ENCODE measurements around the gene FHOD3. TPM values are rescaled to one million over a fixed set of nuclear protein-coding genes. Genes with fewer than 3 reads are reported as not detected.

The FHOD3 gene
- total RNA-seq, 1 donor from 2014 or later, result 2.5 TPM

DNA sequence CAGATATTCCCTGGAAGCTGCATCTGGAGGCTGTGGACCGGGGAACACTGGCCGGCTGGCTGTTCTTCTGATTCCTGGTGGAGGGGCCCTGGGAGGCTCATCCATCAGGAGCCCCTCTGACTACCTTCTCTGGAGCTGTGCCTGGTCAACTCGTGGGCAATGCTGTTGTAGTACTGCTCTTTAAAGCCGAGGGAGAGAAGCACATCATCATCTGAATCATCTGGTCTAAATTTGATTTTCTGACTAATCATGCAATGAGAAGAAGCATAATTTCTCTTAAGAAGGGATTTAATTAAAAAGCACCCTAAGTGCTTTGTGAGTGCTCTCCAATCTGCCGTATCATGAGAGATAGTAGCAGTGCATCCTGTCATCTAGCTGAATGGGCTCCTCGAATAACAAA lies 229.5 kb downstream of the FHOD3 start:
- H3K4me1 ChIP-seq, result no peaks in the 10 kb centered on the region
- TF ChIP-seq, protein P1, sequence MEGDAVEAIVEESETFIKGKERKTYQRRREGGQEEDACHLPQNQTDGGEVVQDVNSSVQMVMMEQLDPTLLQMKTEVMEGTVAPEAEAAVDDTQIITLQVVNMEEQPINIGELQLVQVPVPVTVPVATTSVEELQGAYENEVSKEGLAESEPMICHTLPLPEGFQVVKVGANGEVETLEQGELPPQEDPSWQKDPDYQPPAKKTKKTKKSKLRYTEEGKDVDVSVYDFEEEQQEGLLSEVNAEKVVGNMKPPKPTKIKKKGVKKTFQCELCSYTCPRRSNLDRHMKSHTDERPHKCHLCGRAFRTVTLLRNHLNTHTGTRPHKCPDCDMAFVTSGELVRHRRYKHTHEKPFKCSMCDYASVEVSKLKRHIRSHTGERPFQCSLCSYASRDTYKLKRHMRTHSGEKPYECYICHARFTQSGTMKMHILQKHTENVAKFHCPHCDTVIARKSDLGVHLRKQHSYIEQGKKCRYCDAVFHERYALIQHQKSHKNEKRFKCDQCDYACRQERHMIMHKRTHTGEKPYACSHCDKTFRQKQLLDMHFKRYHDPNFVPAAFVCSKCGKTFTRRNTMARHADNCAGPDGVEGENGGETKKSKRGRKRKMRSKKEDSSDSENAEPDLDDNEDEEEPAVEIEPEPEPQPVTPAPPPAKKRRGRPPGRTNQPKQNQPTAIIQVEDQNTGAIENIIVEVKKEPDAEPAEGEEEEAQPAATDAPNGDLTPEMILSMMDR (IDR thresholded peaks at IDR 0.05), result no peak
- no peaks in the 10 kb centered on the region for H3K27me3 ChIP-seq (ENCODE audit: low read depth)
- no peaks in the 10 kb centered on the region for H3K9me3 ChIP-seq
- H3K4me3 ChIP-seq, result no peak overlapping the region
- DNase-seq (no peak), ATAC-seq (no peak)
- no peaks in the 10 kb centered on the region for H3K36me3 ChIP-seq
- intact Hi-C loops (cut with DNase I), result no loop called here
- H3K27ac ChIP-seq, result no peak overlapping the region

DNA sequence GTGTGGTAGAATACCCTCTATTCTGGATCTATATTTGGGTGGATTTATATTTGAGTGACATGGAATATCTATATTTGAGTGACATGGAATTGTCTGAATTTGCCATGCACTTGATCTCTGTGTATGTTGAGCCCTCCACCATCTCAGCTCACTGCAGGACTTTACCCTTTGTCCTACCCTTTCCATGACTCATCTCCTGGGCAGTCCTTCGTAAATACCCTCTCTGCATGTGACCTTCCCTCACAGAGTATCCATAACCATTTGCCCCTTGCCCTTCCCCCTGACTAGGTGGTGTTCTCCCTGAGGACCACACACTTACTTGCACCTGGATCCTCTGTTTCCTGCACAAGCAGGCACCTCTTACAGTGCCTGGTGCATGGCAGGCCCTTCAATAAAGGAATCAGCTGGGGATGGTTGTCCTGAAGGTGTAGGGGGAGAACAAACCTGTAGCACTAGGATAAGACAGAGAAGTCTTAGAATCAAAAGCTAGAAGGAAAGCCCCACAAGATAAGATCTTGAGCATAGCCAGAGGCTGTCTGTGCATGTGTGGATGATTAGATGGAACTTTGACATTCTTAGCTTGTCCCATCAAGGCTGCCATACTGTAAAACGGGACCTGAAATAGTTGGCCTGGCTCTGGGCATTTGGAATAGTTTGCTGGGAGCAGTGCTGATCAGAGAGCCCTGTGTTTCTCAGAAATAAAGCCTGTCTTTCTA lies 230.4 kb downstream of the FHOD3 start:
- intact Hi-C loops (cut with DNase I), result no loop called here
- no peak for DNase-seq
- TF ChIP-seq, protein P1 (IDR thresholded peaks at IDR 0.05), result no peak

DNA sequence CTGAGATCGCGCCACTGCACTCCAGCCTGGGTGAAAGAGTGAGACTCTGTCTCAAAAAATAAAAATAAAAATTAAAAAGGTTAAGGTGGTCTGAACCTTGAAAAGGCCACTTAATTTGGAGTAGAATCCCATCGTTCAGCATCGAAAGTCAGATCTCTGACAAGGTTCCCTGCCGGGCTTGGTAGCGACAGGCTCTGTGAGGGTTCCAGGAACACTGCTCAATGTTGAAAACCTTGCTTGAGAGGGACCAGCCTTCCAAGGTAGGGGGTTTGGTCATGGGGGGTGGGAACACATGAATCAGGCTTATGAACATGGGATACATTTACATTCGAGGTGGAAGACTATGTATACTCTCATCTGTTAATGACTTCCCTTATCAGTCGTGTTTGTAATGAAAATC lies 232.2 kb downstream of the FHOD3 start:
- intact Hi-C loops (cut with DNase I), result no loop called here
- Histone ChIP-seq H3K27me3 (ENCODE audit: low read depth) (no peaks in the 10 kb centered on the region), H3K27ac (no peak overlapping the region), H3K4me1 (no peaks in the 10 kb centered on the region), H3K4me3 (no peak overlapping the region), H3K36me3 (no peaks in the 10 kb centered on the region), H3K9me3 (no peaks in the 10 kb centered on the region)
- no peak for ATAC-seq
- TF ChIP-seq, protein P1 (IDR thresholded peaks at IDR 0.05), result no peak
- DNase-seq, result no peak

More for the DNA sequence above, 230.4 kb downstream of the FHOD3 start:
- Histone ChIP-seq H3K36me3 (no peaks in the 10 kb centered on the region), H3K27me3 (ENCODE audit: low read depth) (no peaks in the 10 kb centered on the region), H3K27ac (no peak overlapping the region), H3K4me1 (no peaks in the 10 kb centered on the region), H3K9me3 (no peaks in the 10 kb centered on the region), H3K4me3 (no peak overlapping the region)
- ATAC-seq, result no peak

DNA sequence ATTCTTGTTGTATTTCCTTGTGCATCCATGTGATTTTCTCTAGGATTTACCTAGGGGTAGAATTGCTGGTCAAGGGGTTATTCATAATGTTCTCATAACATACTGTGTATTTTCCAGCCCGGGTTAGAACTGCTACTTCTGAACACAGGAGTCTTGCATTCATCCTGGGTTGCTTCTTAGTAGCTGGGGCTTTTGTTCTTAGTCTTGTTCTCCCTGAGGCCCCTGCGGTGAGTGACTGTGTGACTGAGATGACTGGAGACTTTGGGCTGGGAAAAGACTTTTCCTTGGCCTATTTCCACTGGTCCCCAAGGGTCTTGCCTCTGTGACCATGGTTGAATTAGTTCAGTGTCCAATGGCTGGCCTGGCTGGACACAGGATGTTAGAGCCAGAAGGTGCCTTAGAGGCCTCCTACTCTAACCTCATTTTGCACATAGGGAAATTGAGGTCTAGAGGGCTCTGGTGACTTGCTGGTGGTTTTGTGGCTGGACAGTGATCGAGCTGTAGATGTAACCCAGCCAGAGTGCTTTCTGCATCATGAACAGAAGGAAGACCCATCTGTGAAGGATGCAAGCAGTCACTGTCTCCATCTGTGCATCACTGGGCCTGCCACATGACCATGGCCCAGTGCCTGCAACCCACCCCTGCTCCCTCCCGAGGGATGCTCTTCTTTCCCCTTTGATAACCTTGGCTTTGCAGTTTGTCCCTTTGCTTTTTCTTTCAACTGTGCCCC lies 233.3 kb downstream of the FHOD3 start:
- no peak overlapping the region for H3K4me3 ChIP-seq
- no peak overlapping the region for H3K27ac ChIP-seq
- TF ChIP-seq, protein P1 (IDR thresholded peaks at IDR 0.05), result no peak
- intact Hi-C loops (cut with DNase I), result no loop called here
- ATAC-seq (no peak), DNase-seq (no peak)
- H3K27me3 ChIP-seq (ENCODE audit: low read depth), result no peaks in the 10 kb centered on the region
- H3K4me1 ChIP-seq, result no peaks in the 10 kb centered on the region
- H3K9me3 ChIP-seq, result no peaks in the 10 kb centered on the region
- no peaks in the 10 kb centered on the region for H3K36me3 ChIP-seq

DNA sequence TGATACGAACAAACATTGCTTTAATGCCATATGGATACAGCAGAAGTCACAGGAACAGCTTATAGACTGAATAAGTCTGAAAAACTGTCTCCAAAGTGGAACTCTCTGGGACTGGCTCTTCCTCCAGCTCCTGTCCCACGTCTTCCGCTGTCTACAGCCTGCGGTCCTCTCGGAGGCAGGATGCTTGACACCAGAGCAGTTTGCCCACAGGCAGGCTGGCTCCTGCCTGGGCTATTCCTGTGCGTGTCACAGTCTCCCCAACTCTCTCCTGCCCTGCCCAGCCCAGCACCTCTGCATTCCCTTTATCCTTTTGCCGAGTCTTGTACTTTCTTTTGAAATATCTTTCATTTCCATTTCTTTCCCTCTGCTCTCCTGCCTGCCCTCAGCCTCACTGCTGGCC lies 234.1 kb downstream of the FHOD3 start:
- Histone ChIP-seq H3K27me3 (ENCODE audit: low read depth) (no peaks in the 10 kb centered on the region), H3K9me3 (no peaks in the 10 kb centered on the region), H3K36me3 (no peaks in the 10 kb centered on the region), H3K4me3 (no peak overlapping the region), H3K27ac (no peak overlapping the region), H3K4me1 (no peaks in the 10 kb centered on the region)
- no peak for ATAC-seq
- no peak for DNase-seq
- intact Hi-C loops (cut with DNase I), result no loop called here
- TF ChIP-seq, protein P1 (IDR thresholded peaks at IDR 0.05), result no peak

All from lower lobe of right lung (tissue), 2 donors.